Panc1 (cell line): Measurements from ENCODE around the gene ZNF664.

Experiments
- CTCF ChIP-seq: fragments of 450-650 bp; IDR thresholded peaks from 2 replicates; pipeline ENCODE4 v1.5.1; 2017; ENCODE audit warnings: mild to moderate bottlenecking
- POLR2AphosphoS5 ChIP-seq: IDR thresholded peaks from 2 replicates; pipeline ENCODE4 v1.6.1; 2012; ENCODE audit warnings: mild to moderate bottlenecking, low read depth, low read length, moderate library complexity
- REST ChIP-seq, 2 experiments: IDR thresholded peaks; 2 replicates each; pipeline ENCODE4 v1.6.1; 2011 to 2012; ENCODE audit warnings: low read depth in 2 of 2, control low read depth in 1 of 2, low read length in 1 of 2, mild to moderate bottlenecking in 1 of 2, moderate library complexity in 1 of 2; ENCODE audit not compliant: insufficient read depth in 1 of 2
- SIN3A ChIP-seq: IDR thresholded peaks from 2 replicates; pipeline ENCODE4 v1.6.1; 2012; ENCODE audit warnings: low read depth, mild to moderate bottlenecking, low read length, moderate library complexity, borderline replicate concordance; ENCODE audit not compliant: insufficient read depth

GRCh38 chr12:124025661-124026060, 52.6 kb downstream of the ZNF664 start:
- no peak for TF ChIP-seq CTCF
- TF ChIP-seq POLR2AphosphoS5: no peak
- TF ChIP-seq REST (IDR thresholded peaks at IDR 0.05; ENCODE audit: insufficient read depth in 1 of 2, low read depth in 2 of 2, low read length in 1 of 2): no peak
- TF ChIP-seq SIN3A: no peak
